MM.1S (cell line): ENCODE data around the gene TTC7B.

ENCODE experiments used
- EZH2 ChIP-seq: fragments of 300-600 bp; sonication (generic); optimal IDR thresholded peaks from 2 replicates; pipeline ENCODE3; 2017; ENCODE audit warnings: low read depth, mild to moderate bottlenecking, antibody characterized with exemption, low read length, mixed read lengths
- TF ChIP-seq, protein P1 (sequence below): fragments of 300-600 bp; sonication (generic); IDR thresholded peaks from 2 replicates; pipeline ENCODE4 v1.5.1; 2016; ENCODE audit warnings: antibody characterized with exemption, low read length, mixed read lengths

DNA sequence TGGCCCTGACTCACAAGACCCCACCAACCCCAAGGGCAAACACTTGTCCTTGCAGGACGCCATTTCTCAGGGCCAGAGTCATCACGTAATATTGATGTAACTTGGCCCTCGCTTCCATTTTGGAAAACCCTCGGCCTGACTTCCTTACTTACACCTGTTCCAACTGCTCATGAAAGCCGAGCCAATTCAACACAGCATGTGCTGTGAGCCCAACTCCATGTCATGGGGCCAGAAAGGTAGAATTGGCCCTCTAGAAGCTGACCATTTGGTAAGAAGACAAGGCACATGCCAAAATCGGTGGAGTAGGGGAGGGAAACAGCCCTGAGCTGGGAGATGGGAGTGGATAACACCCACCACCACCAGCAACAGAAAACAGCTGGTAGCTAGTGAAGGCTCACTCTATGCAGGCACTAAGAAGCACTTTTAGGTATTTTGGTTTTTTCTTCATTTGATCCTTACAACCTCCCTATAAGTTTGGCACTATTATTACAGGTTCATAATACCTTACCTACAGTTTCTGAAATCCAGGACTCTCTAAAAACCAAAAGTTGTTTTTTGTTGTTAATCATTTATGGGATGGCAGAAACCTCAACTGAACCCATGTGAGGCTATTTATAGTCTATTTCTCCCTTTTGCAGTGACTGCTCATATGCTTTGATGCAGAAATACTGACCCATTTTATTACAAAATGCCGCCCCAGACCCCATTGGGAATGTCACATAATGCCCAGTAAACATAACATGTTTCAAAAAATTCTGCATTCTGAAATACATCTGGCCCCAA lies 6.5 kb downstream of the TTC7B start:
- TF ChIP-seq EZH2: no peak
- TF ChIP-seq, protein P1, sequence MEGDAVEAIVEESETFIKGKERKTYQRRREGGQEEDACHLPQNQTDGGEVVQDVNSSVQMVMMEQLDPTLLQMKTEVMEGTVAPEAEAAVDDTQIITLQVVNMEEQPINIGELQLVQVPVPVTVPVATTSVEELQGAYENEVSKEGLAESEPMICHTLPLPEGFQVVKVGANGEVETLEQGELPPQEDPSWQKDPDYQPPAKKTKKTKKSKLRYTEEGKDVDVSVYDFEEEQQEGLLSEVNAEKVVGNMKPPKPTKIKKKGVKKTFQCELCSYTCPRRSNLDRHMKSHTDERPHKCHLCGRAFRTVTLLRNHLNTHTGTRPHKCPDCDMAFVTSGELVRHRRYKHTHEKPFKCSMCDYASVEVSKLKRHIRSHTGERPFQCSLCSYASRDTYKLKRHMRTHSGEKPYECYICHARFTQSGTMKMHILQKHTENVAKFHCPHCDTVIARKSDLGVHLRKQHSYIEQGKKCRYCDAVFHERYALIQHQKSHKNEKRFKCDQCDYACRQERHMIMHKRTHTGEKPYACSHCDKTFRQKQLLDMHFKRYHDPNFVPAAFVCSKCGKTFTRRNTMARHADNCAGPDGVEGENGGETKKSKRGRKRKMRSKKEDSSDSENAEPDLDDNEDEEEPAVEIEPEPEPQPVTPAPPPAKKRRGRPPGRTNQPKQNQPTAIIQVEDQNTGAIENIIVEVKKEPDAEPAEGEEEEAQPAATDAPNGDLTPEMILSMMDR: no peak
